GM21619 (cell line): Measurements from ENCODE around the gene BCHE.
A peak's percentile ranks its signal among the peaks of the same experiment; 100 is the strongest.

Experiments
- ATAC-seq: cut with Tn5 transposase; IDR thresholded peaks from one replicate; pipeline ENCODE4 v1.9.1; 2021; ENCODE audit not compliant: unreplicated experiment

Gene BCHE

DNA sequence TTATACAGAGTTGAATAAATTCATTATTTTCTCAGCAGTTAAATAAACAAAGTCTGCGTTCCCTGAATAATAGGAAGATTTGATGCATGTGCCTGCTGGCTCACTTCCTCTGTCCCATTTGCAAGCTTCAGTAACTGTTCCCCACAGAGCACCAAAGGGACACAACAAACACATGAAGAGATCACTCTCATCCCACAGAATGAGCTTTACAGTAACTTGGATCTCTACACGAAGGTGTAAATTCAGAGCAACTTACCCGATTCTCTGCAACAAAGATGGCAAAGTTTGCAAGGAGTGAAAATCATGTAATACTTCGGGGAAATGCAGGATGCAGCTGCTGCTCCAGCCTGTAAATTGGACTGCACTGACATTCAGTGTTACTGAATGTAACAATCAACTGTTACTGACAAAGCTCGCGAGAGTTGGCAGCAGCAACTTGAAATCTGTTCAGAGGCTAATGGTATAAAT, at the start of gene BCHE:
Gene BCHE (minus strand): TSS at position 366 of the 468 bp plus-strand sequence. CDS start 6,390 bp downstream, outside the sequence.
- ATAC-seq = no peak

DNA sequence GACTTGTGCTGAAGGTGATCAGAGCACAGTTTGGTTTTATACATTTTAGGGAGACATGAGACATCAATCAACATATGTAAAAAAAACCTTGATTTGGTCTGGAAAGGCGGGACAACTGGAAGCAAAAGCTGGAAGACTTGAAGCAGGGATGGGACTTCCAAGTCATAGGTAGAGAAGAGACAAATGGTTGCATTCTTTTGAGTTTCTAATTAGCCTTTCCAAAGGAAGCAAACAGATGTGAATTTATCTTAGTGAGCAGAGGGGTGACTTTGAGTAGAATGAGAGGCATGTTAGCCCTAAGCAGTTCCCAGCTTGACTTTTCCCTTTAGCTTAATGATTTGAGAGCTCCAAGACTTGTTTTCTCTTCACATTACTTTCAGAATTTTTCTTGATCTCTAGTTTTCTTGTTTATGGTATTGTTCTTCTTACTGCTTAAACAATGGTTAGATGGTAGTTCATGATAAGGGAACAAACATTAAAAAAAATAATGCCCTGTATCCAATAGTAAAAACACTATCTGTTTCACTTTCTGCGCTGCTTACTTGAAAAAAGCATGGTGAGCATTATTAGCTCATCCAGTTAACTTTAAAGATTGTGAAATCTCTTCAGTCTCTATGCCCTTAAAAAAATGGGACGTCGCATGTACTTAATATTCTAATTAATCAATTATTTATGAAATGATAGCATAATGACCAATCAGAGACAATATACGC, 48.5 kb upstream of the BCHE start:
- no peak for ATAC-seq

DNA sequence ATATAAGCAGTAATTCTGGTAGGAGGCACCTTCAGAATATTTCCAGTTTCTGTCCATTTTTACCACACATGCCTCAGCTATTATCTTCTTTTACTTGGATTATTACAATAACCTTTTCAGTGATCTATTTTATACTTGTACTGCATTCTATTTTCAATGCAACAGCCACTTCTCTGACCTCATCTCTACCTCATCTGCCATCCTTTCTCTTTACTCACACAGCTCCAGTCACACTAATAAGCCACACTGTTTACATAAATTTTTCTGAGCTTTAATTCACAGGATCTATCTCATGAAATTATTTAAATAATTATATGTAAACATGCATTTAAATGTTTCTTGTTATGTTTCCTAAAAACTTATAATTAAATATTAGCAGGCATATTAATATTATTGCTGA, 47.3 kb upstream of the BCHE start:
- no peak for ATAC-seq

DNA sequence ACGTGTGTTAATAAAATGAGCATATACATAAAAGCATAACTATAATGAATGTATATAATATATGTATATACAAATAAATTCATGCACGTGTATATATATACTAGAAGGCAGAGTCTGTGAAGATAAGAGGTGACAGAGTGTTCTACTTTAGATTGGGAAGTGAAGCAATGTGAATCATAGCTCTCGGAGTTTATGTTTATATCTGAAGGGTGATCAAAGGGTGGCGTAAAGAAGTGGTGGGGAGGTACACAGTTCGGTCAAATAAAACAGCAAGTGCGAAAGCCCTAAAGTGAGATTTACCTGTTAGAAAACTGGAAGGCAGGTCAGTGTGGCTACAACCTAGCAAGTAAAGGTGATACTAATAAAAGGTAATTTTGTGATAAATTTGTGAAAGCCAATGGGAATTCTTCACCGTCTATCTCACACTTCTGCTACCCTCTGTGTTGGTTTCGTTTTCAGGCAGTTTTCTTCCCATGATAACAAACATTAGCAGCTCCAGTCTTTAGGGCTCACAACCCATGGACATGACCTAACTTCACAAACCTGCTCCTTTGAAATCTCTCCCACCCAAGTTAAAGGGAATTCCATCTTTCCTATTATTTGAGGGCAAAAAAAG, 46.7 kb upstream of the BCHE start:
- no peak for ATAC-seq

DNA sequence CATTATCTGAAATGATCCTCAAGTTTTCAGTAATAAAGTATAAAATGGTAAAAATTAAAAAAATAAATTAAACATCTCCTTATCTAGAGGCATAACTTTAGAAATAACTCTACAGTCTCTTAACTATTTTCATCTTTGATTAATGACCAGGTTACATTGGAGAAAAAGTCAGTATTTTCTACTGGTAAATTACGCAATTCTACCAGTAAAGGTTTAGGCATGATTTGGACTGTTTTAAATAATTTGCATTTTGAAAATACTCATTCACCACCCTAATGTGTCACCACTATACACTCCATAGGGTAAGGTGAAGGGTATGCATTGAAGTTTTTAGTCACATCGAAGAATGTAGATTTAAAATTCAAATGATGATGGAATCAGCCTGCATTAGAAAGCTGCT, 45.9 kb upstream of the BCHE start:
- no peak for ATAC-seq

DNA sequence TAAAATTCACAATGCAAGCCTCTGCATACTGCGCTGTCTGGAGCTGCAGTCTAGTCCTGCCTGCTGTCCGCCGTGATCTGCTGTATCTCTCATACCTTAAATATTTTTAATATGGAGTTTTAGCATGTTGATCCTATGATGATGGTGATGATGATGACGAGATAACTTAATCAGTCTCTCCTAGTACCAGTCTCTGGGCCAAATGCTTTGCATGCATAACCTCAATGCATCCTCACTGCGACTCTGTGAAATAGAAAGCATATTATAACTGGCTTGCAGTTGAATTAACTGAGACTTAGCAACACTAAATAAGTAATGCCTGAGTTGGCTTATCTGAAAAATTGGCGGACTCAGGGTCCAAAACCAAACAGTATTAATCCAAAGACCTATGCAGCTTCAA, 38.4 kb upstream of the BCHE start:
- ATAC-seq = no peak

DNA sequence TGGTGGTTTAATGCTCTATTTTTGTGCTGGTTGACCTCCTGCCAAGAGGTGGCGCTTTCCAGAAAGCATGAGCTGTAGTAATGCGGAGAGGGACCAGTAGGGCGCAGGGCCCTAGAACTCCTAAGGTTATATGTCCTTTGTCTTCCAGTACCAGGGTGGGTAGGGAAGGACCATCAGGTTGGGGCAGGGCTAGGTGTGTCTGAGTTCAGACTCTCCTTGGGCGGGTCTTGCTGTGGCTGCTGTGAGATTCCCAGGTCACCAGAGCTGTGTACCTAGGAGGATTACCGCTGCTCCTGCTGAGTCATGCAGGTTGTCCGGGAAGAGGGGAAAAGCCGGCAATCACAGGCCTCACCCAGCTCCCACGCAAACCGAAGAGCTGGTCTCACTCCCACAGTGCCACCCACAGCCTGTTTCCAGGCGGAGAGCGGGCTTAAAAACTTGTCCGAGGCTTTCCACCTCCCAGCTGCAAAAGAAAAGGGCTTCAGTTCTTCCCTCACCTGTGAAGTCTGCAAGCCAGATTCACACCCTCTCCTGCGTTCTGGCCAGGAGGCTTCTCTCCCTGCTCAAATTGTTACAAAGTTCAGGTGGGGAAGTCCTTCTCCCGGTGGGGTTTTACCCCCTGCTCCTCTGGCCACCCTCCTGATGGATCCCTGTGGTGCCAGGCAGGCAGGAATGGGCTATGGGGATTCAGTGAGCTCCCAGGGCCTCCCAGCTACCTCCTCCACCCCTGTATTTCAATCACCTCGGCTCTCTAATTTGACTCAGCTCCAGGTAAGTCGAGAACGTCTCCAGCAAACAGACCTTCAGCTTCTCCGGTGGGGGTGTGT, 37.7 kb upstream of the BCHE start:
- no peak for ATAC-seq

DNA sequence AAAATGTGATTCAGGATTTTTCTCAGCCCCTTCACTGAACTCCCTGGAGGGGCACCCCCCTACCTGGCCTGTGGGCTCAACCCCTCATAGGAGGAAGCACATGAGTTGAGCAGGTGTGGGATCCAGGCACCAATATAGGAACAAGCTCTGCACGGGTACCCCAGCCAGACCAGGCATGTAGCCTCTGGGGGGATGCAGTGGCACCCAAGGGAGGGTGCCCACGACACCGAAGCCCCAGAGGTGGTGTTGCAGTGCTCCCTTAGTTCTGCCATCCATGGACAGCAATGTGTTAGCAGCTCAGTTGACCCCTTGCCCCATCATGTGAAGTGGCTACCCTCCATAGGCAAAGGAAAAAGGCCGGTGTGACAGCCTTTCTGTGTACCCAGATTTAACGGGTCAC, 30.9 kb upstream of the BCHE start:
- ATAC-seq = no peak

DNA sequence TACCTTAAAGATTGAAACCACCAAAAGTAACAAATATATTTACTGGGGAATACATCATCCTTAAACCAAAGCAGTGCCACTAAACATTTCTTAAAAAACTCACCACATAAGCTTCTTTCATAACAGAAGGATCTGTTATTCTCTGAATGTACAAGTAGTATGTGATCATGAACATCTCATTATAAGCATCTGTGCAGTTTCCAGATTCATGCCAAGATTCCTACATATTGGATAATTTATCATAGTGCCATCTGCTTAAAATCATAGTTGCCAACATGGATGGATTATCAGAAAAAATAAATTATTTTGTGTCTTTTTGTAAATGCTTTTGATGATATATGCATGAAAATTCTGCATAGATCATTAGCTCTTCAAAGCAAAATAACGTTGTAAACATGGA, 21.8 kb upstream of the BCHE start:
- no peak for ATAC-seq

DNA sequence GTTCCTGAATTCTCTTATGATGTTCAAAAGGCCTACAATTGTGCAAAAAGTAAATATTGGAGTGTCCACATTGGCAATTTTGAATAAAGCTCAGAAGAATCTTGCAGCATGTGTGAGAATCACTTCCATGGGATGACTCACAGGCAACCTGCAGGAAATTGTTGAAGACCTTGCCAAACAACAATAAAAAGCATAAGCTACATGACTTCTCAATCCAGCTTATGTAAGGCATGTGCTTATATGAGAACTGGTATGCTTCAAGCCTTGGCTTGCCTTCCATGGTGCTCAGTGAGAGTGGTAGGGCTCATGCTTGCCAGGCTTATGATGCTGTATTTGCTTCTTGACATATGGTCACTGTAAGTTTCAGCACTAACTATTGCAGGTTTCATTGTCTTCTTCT, 18.4 kb upstream of the BCHE start:
- ATAC-seq = no peak

DNA sequence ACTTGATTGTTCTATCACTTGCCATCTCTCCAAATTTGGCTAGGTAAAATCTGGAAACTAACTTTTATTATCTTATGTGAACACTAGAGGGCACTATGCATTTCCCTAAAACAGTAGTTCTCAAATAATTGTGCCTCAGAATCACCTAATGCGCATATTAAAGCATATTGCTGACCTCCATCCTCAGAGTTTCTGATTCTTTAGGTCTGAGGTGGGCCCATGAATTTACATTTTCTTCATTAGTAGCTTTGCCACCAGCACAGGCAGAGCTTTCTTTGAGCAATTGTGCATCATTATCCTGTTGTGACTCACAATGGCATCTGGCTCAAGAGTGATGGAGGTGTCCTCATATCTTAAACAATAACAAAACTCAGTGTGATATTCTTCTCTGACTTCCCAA, 17.5 kb upstream of the BCHE start:
- no peak for ATAC-seq

DNA sequence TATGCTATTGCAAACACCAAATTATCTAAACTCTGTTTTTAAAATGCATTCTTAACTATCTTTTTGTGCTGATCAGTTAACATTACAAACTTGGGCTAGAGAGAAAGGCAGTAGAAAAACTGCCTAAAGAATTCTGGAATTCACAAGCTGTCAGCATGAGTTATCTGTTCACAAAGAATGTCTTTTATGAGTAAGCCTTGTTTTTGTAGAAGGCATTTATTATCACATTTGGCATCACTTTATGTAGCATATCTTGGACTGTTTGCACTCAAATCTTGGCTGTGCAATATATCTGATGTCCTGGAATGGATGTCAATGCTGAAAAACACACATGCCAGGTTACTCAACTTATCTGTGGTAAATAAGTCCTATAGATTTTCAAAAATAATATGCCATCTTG, 15.5 kb upstream of the BCHE start:
- ATAC-seq = no peak

DNA sequence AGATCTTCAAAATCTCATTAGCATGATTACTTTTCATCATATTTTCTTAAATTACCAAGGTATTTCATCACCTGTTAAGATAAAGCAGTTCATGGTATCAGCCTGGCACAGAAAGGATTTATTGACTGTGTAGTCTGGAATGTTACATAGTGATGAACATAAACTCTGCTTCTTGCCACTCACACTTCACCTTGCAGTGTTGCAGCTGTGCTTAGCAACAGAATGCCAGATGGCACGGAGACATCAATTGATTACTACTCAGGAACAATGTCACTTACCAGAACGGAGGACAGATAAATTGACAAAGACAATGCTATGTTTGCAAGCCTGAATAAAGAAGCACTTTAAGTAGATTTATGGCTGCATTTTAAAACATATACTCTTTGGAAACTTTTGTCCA, 15.0 kb upstream of the BCHE start:
- ATAC-seq = no peak

DNA sequence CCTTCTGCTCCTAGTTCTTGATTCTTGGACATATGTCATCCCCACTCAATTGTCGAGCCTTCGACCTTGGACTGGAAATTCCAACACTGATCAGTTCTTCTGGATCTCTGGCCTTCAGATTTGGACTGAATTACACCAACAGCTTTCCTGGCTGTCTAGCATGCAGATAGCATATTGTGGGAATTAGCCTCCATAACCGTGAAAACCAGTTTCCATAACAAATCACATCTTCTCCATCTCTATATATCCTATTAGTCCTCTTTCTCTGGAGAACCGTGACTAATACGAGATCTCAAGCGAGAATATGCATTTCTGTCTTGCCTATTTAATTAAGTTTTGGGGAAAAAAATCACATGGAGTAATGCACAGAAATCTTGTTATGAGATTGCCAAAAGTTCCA, 8.8 kb upstream of the BCHE start:
- ATAC-seq = no peak

DNA sequence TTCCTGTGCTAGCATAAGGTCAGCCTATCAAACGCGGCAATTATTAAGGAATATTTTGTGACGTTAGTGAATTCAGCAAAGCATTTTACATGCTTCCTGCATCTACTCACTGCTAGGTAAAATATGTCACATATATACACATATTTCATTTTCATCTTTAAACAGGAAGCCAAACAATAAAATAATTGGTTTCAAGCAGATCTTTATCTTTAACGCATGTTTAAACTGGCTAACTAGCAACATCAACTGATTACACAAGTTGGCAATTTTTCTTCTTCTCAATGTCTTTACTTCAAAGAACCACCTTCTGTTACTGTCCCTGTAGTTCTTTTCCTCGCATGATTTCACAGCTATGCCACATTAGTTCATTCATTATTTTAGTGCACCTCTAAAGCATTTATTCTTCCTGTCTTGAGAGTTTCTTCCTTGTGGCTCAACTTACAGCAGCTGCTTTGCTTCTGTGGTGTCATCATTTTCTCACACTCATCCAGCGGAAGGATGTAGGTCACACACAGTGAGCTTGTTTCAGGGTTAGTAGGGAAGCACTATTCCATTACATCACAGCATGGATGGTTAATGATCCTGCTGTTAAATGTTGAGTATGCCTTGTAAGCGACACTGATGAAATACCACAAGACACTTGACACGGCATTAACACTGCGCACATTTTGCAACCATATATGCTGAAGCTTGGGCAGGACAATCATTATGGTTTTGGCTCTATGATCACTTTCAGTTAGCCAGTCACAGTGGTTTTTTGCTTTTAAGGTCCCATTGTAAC, 2.3 kb upstream of the BCHE start:
- ATAC-seq = no peak

DNA sequence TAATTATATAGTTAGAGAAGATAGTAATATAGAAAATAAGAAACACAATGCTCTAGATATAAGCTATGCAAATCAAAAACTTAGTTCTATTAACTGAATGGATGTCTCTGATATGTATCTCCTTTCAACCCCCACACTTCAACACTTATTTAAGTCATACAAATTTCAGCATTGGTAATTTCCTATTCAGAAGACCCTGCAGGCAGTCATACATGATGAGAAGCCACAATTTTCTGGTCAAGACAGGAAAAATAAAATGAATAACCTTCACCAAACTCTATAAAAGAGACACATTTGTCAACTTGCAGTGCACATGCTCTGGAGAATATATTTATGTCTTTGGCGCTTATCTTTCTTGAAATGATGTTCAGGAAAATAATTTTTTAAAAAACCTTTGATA, 578 bp upstream of the BCHE start:
- ATAC-seq = no peak

DNA sequence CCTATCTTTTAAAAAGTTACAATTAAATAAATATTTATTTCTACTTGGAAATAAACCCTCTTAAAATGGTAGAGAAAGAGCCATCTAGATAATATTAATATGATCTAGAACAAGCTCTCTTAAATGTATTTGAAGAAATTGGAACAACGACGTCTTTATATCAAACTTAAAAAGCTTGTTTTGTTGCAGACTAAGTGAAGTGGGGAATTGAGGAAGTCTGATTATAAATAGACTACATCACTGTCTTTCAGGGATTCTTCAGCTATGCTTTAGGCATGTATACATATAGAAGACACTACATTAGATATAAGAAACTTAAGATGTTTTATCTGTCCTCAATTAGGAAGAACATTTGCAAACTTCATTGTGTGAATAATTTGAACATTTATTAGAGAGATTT, 1.8 kb downstream of the BCHE start:
- no peak for ATAC-seq

DNA sequence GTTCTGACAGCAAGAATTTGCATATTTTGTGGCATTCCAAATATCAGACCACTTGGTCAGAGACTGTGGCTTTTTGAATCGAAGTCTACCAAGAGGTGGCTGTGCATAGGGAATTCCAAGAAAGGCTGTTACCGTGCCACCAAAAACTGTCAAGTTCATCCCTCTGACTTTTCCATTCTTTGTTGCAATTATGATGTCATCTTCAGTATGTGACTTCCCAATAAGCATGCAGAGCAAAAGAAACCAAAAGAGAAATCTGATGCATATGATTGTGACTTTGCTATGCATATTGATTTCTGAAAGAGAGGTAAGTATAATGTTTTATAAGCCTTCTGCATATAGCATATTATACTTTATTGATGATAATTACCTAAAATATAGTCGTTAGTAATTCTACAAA, 6.5 kb downstream of the BCHE start:
- no peak for ATAC-seq

DNA sequence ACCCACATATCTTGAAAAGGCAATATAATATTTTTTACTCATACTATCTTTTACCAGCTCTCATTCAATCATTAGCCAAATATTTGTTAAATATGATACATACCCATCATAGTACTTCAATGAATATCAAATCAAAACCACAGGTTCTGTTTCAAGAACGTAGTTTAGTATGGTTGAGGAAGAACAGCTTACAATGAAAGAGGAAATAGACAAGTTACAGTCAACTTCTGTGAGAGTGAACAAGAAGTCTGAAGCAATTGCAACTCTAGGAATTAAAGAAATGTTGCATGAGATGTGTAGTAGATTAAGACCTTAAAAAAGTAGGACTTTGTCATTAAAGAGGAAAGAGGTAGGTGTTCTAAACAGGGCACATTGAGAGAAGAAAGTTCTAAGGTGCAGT, 9.3 kb downstream of the BCHE start:
- no peak for ATAC-seq

DNA sequence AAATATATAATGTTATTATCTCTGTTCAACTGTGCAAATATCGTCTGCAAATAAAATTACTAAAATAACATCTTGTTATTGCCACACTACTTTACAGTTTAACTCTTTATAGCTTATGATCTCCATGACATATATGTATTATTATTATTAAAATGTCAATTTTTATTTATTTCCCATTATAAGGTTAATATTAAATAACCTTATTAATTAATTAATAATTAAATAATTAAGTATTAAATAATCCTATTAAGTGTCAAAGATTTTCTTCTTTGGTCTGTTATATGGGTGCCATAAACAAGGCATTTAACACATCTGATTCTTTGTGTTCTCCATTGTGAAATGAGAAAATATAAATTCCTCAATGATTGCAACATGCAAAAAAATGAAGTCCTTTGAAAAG, 10.0 kb downstream of the BCHE start:
- ATAC-seq = no peak

DNA sequence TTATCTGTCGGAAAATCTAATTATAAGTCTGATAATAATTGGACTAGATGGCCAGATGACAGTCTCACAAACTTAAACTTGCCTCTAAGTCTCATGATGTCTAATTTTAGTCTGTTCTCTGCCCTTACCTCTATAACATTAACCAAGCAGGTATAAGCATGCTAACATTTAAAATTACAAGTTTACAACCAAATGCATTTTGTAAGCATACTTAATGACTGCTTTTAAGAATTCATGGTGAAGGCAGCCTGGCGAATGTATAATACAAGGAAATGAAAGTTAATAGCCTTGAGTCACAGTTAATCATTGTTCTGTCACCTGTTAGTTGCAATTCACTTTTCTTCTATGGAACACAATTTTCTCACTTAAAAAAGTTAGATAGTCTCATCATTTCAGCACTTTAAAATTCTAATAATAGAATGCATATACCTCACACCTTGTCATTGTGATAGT, 16.5 kb downstream of the BCHE start:
- ATAC-seq = peak; percentile 62
